GM04504 (cell line): Measurements from ENCODE around the gene MAGEA9B.
"Not testable (repeated sequence)": the region's sequence is repeated elsewhere in the genome, so short reads cannot be mapped to it uniquely, and the experiment has no call there.

ENCODE experiments used
- DNase-seq: peaks from one replicate; pipeline ENCODE4 v3.0.0-alpha.2; 2012; ENCODE audit warnings: low read depth

The MAGEA9B gene

GRCh38 chrX:149587359-149587758, at the start of gene MAGEA9B:
MAGEA9B (minus strand) TSS chrX:149587459; CDS start chrX:149583179, 4,280 bp downstream.
- DNase-seq, result not testable (repeated sequence)

DNA sequence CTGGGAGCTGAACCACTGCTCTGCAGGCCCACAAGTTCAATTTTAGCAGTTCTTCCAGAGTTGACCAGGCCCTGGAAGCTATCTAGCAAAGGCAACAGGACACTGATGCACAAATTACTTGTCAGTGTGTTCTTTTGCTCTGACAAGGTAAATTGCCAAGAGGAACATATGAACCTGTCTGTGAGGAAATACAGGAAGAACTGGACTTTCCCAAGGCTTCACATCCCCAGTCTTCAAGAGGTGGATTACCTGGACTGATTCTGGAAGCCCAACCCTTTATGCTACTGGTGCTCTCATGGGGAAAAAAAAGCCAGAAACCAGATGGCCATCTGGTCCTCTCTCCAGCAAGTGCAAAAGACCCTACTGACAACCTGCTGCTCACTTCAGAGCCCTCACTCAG, 46.3 kb upstream of the MAGEA9B start:
- DNase-seq, result no peak

GRCh38 chrX:149631234-149632165, 44.2 kb upstream of the MAGEA9B start, which contains the start of gene TMEM185A:
TMEM185A (minus strand) TSS chrX:149631792; CDS start chrX:149631580, 212 bp downstream.
- DNase-seq, result no peak

GRCh38 chrX:149630681-149631233, 43.5 kb upstream of the MAGEA9B start:
- DNase-seq, result no peak

GRCh38 chrX:149629730-149630387, 42.6 kb upstream of the MAGEA9B start:
- DNase-seq, result no peak

DNA sequence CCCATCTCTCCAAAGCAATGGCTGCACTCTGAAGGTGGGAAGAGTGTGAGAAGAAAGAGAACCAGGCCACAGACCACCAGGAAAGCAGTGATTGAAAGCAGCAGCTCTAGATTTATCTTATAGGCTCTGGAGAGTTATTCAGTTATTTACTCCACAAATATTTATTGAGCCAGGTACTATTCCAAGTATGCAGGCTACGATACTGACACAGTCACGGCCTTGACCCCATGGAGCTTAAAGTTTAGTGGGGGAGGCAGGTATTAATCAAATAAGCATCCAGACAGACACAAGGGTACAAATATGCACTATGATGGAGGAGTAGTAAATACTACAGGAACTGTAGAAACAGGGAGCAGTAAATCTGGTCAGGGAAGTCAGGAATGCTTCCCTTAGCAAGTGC, 41.5 kb upstream of the MAGEA9B start:
- DNase-seq, result no peak

DNA sequence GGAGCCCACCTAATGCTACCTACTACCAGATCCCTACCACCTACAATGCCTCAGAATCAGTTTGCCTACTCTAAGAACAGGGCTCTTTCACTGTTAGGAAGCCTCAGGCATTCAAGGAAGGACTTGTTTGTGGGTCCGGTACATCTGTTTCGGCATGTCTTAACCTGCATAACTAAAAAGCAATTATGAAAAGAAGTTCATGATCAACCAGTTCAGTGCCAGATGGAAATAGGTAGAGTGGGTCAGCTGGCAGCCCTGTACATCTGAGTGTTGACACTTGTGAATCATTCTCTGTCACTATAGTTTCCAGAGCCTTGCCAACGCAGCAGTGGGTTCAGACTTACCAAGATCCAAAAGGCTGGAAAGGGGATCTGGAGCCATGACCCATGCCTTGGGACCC, 41.0 kb upstream of the MAGEA9B start:
- DNase-seq, result no peak

DNA sequence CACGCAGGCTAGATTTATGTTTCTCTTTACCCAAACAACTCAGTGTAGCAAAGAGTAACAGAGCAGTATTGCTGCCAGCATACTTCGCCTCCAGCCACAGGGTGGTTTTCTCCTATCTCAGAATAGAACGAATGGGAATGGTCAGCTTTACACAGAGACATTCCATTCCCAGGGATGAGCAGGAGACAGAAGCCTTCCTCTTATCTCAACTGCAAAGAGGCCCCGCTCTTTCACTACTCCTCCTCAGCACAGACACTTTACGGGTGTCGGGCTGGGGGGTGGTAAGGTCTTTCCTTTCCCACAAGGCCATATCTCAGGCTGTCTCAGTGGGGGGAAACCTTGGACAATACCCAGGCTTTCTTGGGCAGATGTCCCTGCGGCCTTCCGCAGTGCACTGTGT, 39.6 kb upstream of the MAGEA9B start:
- not testable (repeated sequence) for DNase-seq

DNA sequence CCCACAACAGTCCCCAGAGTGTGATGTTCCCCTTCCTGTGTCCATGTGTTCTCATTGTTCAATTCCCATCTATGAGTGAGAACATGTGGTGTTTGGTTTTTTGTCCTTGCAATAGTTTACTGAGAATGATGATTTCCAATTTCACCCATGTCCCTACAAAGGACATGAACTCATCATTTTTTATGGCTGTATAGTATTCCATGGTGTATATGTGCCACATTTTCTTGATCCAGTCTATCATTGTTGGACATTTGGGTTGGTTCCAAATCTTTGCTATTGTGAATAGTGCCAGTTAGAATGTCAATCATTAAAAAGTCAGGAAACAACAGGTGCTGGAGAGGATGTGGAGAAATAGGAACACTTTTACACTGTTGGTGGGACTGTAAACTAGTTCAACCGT, 32.4 kb upstream of the MAGEA9B start:
- not testable (repeated sequence) for DNase-seq

GRCh38 chrX:149618871-149619270, 31.6 kb upstream of the MAGEA9B start:
- DNase-seq, result no peak

- no peak for DNase-seq
Measured at GRCh38 chrX:149611623-149612175, 24.4 kb upstream of the MAGEA9B start.

- no peak for DNase-seq
Measured at GRCh38 chrX:149610511-149610910, 23.3 kb upstream of the MAGEA9B start.

GRCh38 chrX:149607699-149608098, 20.4 kb upstream of the MAGEA9B start:
- no peak for DNase-seq

DNA sequence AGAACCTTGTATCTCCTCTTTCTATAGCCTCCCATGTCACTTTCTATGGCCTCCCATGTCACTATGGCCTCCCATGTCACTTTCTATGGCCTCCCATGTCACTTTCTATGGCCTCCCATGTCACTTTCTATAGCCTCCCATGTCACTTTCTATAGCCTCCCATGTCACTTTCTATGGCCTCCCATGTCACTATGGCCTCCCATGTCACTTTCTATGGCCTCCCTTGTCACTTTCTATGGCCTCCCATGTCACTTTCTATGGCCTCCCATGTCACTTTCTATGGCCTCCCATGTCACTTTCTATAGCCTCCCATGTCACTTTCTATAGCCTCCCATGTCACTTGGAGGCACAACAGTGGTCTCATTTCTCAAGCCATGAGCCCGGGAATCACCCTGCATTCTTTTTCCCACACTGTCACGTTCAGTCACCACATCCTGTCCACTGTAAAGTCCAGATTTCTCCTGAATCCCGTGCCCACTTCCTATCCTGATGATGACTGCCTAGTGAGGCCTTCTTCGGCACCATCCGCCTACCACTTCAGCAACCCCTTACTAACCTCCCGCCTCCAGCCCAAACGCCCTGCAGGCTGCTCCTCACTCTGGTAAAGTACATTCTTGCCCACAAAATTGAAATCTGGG, 18.1 kb upstream of the MAGEA9B start:
- not testable (repeated sequence) for DNase-seq

- not testable (repeated sequence) for DNase-seq
Measured at GRCh38 chrX:149598603-149599002, 11.3 kb upstream of the MAGEA9B start.

- not testable (repeated sequence) for DNase-seq
Measured at GRCh38 chrX:149595943-149596342, 8.7 kb upstream of the MAGEA9B start.

- DNase-seq, result not testable (repeated sequence)
Measured at GRCh38 chrX:149595214-149595613, 8.0 kb upstream of the MAGEA9B start, which contains the start of gene HSFX2. HSFX2 (minus strand) TSS chrX:149595314; CDS start chrX:149594700, 614 bp downstream.

DNA sequence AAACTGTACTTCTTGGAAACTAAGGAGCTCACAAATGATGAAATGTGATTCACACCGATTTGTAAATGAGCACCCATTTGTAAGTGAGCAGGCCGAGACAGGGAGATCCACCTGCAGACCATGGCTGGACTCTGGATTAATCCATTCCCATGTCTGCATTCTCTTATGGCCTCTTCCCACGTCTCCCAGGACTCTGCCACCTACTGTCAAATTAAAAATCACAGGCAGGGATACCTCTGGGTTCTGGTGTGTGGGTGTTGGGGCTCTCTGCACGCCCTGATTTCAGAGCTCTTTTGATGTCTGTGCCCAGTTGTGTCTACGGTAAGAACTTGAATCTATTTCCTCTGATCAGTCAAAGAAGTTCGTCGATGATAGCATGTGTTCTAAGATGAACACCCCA, 3.7 kb upstream of the MAGEA9B start:
- DNase-seq, result not testable (repeated sequence)

GRCh38 chrX:149585631-149586030, 1.6 kb downstream of the MAGEA9B start:
- not testable (repeated sequence) for DNase-seq

DNA sequence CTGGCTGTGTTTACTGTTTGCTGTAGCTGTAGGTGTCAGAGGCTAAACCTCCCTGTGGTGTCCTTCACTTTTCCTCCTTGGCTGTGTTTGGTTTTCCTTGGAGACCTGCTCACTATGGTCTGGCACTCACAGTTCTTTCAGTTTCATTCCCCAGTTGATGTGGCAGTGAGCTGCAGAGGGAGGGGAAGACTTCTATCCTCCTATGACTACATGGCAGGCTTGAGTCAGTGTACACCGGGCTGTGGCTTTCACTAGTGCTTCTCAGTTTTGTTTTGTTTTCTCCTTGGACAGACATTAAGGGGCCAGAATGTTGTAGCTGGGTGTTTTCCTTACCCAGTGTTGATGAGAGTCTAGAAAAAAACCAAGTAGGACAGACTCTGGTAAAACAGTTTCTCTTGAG, 13.8 kb downstream of the MAGEA9B start:
- DNase-seq, result not testable (repeated sequence)

- DNase-seq, result no peak
Measured at GRCh38 chrX:149572743-149573142, 14.5 kb downstream of the MAGEA9B start.

DNA sequence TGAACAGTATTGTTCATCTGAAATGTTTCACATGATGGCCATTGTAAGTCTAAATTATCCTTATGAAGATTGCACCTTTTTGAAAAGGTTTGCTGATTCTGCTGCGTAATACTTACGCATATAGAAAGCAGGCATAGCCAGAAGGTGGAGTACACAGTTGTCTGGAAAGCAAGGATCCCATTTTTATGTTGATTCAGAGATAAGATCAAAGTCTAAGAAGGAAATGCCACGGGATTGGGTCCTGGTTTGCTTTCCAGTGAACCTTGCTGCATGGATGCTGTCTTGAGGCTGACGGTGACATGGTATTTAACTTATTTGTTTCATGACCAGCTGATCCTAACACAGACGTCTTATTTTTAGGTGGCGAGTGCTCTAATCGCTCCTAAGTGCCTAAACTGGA, 15.5 kb downstream of the MAGEA9B start:
- DNase-seq, result no peak
